OCI-LY7 (cell line): ENCODE measurements around the gene MACROD2. TPM values are rescaled to one million over a fixed set of nuclear protein-coding genes. Genes with fewer than 3 reads are reported as not detected.

Source experiments
- BruUV-seq: library from RNA; stranded (reverse); fragments of 400-500 nt; replicated peaks from 2 replicates; lab custom pipeline; 2021; lab: Mats Ljungman, UMichigan
- CTCF ChIA-PET: fragments of 300-600 bp; sonication (Branson Sonifier 250); formaldehyde crosslinking; loops from one replicate; lab custom pipeline; 2022; ENCODE audit warnings: antibody characterized with exemption; ENCODE audit not compliant: unreplicated experiment; lab: Charles Lee
- POLR2A ChIA-PET: fragments of 300-600 bp; sonication (Branson Sonifier 250); formaldehyde crosslinking; loops from one replicate; lab custom pipeline; 2022; ENCODE audit warnings: antibody characterized with exemption; lab: Charles Lee
- DNase-seq: peaks from one replicate; pipeline ENCODE4 v3.0.0-alpha.2; 2015; ENCODE audit warnings: low spot score
- H2AFZ ChIP-seq: fragments of 200-600 bp; sonication (generic), shearing (Covaris generic); 2 replicates; pipeline ENCODE4 v1.6.1; 2014; ENCODE audit warnings: mild to moderate bottlenecking, antibody characterized with exemption, low read length, moderate library complexity
- H3K27ac ChIP-seq: fragments of 200-600 bp; sonication (generic); 2 replicates; pipeline ENCODE4 v1.5.1; 2014; ENCODE audit warnings: mixed run types, low read depth, mild to moderate bottlenecking, moderate library complexity, low read length, inconsistent platforms; ENCODE audit not compliant: poor library complexity, severe bottlenecking
- H3K36me3 ChIP-seq: fragments of 200-600 bp; sonication (generic); 2 replicates; pipeline ENCODE4 v1.6.1; 2014; ENCODE audit warnings: mild to moderate bottlenecking, antibody characterized with exemption, low read length, moderate library complexity, mixed read lengths; ENCODE audit not compliant: insufficient read depth
- H3K4me1 ChIP-seq: fragments of 200-600 bp; sonication (generic); 2 replicates; pipeline ENCODE4 v1.5.1; 2014; ENCODE audit warnings: mild to moderate bottlenecking, low read length; ENCODE audit not compliant: insufficient read depth, poor library complexity, severe bottlenecking
- H3K4me2 ChIP-seq: fragments of 200-600 bp; sonication (generic); 2 replicates; pipeline ENCODE4 v1.6.1; 2014; ENCODE audit warnings: mild to moderate bottlenecking, low read length
- H3K4me3 ChIP-seq: fragments of 200-600 bp; sonication (generic); 2 replicates; pipeline ENCODE4 v1.5.1; 2014; ENCODE audit warnings: mild to moderate bottlenecking, low read depth, low read length; ENCODE audit not compliant: poor library complexity, severe bottlenecking
- H3K79me2 ChIP-seq: fragments of 200-600 bp; sonication (generic); 2 replicates; pipeline ENCODE4 v1.6.1; 2016; ENCODE audit warnings: low read depth, mild to moderate bottlenecking, low read length, moderate library complexity, mixed read lengths; ENCODE audit not compliant: insufficient read depth
- H3K9me2 ChIP-seq: fragments of 200-600 bp; sonication (generic); 2 replicates; pipeline ENCODE4 v1.6.1; 2016; ENCODE audit warnings: mild to moderate bottlenecking, low read length, mixed read lengths; ENCODE audit not compliant: insufficient read depth
- H3K9me3 ChIP-seq: fragments of 200-600 bp; sonication (generic); 2 replicates; pipeline ENCODE4 v1.6.1; 2014; ENCODE audit warnings: mild to moderate bottlenecking, mixed run types, low read length, mixed read lengths
- H4K20me1 ChIP-seq: fragments of 200-600 bp; sonication (generic); 2 replicates; pipeline ENCODE4 v1.6.1; 2014; ENCODE audit warnings: mild to moderate bottlenecking, antibody characterized with exemption, low read length, moderate library complexity, mixed read lengths; ENCODE audit not compliant: insufficient read depth
- EZH2phosphoT487 ChIP-seq: fragments of 200-600 bp; sonication (generic); IDR thresholded peaks from 2 replicates; pipeline ENCODE4 v1.6.1; 2018; ENCODE audit warnings: low read depth, borderline replicate concordance, mild to moderate bottlenecking, mixed run types, antibody characterized with exemption, low read length, moderate library complexity, mixed read lengths
- intact Hi-C: fragments of 100-400 bp; cut with micrococcal nuclease; formaldehyde crosslinking; loops from one replicate; pipeline ENCODE4 v1.10.0; 2022; ENCODE audit not compliant: unreplicated experiment
- total RNA-seq, 2 experiments: library from RNA; depleted of rRNA in 1 of 2; stranded (reverse); fragments of >200 nt in 1 of 2; shearing (Covaris generic) in 1 of 2; gene quantifications; 2 replicates each; pipeline ENCODE4 v1.2.3, GENCODE V29; 2014 to 2022
- TF ChIP-seq, protein P1 (sequence below): fragments of 200-600 bp; sonication (generic); conservative IDR thresholded peaks from 2 replicates; pipeline ENCODE4 v1.5.1; 2014; ENCODE audit warnings: mild to moderate bottlenecking, antibody characterized with exemption, low read length, moderate library complexity, mixed read lengths

The MACROD2 gene
- total RNA-seq, 2 experiments from 2014 or later = 0.09 to 4.5 TPM

DNA sequence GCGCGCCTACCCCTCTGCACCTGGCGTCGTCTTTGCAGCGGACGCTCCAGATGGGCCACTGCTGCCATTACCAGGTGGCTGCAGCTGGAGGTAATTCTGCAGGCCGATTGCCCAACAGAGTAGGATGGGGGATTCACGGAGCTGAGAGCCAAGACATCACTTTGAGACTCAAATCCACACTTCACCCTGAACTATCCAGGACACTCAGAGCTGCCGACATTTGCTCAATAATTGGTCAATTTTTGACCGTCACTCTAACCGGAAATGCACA lies 1037.0 kb downstream of the MACROD2 start:
- H3K9me2 ChIP-seq = no peaks in the 10 kb centered on the region
- H3K4me1 ChIP-seq = no peaks in the 10 kb centered on the region
- DNase-seq = no peak
- CTCF ChIA-PET = no interaction called here
- no peak overlapping the region for H2AFZ ChIP-seq
- H3K79me2 ChIP-seq = no peaks in the 10 kb centered on the region
- H4K20me1 ChIP-seq = no peaks in the 10 kb centered on the region
- no peak overlapping the region for H3K4me2 ChIP-seq
- no peak overlapping the region for H3K27ac ChIP-seq
- no peak overlapping the region for H3K4me3 ChIP-seq
- no peaks in the 10 kb centered on the region for H3K36me3 ChIP-seq
- BruUV-seq = no TSS peak
- POLR2A ChIA-PET = no interaction called here
- no peaks in the 10 kb centered on the region for H3K9me3 ChIP-seq
- no peak for TF ChIP-seq EZH2phosphoT487
- TF ChIP-seq, protein P1, sequence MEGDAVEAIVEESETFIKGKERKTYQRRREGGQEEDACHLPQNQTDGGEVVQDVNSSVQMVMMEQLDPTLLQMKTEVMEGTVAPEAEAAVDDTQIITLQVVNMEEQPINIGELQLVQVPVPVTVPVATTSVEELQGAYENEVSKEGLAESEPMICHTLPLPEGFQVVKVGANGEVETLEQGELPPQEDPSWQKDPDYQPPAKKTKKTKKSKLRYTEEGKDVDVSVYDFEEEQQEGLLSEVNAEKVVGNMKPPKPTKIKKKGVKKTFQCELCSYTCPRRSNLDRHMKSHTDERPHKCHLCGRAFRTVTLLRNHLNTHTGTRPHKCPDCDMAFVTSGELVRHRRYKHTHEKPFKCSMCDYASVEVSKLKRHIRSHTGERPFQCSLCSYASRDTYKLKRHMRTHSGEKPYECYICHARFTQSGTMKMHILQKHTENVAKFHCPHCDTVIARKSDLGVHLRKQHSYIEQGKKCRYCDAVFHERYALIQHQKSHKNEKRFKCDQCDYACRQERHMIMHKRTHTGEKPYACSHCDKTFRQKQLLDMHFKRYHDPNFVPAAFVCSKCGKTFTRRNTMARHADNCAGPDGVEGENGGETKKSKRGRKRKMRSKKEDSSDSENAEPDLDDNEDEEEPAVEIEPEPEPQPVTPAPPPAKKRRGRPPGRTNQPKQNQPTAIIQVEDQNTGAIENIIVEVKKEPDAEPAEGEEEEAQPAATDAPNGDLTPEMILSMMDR = no peak
- intact Hi-C loops = no loop called here

DNA sequence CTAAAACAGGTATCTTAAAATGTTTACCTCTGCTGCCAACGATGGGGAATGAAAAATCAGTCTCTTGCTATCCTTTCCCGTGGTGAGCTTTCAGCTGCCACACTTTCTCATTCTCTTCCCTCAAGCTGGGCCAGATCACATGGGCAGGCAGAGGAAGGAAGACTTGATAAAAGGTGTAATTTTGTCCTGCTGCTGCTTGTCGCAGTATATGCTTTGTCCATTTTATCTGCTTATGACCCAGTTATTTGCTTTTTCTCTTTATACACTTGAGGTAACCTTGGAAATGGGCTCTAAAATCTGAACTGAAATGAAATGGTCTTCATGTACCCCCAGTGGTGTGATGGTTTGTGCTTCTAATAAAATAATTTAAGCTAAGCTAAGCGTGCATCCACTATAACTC lies 1038.0 kb downstream of the MACROD2 start:
- no peak overlapping the region for H2AFZ ChIP-seq
- no peak for DNase-seq
- no peaks in the 10 kb centered on the region for H3K9me2 ChIP-seq
- H3K27ac ChIP-seq = no peak overlapping the region
- H3K4me3 ChIP-seq = no peak overlapping the region
- intact Hi-C loops = no loop called here
- H3K4me2 ChIP-seq = no peak overlapping the region
- H3K4me1 ChIP-seq = no peaks in the 10 kb centered on the region
- ChIA-PET POLR2A (interaction anchor here (0.5 kb wide), 1 partner anchor 1943 kb away, joined by 5 read pairs; no protein-coding TSS in a partner anchor), CTCF (no interaction called here)
- H3K36me3 ChIP-seq = no peaks in the 10 kb centered on the region
- no TSS peak for BruUV-seq
- H3K79me2 ChIP-seq = no peaks in the 10 kb centered on the region
- TF ChIP-seq EZH2phosphoT487 = no peak
- TF ChIP-seq, protein P1 = no peak
- H4K20me1 ChIP-seq = no peaks in the 10 kb centered on the region
- H3K9me3 ChIP-seq = no peaks in the 10 kb centered on the region

DNA sequence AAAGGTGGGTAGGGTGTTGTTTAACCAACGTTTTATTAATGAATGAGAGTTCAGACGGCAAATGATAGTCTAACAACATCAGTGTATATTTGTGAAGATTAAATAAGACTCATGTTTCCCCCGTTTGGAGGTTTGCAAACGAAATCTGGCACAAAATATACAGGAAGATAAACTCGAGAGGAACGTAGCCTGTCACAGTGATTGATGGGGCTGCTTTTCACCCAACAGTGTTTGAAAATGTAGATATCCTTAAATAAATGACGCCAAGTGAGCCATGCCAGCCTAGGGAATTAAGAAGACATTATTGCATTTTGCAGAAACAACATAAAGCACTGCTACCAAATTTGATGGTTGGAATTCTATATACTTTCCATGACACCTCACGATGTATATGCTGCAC lies 1038.6 kb downstream of the MACROD2 start:
- Histone ChIP-seq H3K9me2 (no peaks in the 10 kb centered on the region), H2AFZ (no peak overlapping the region), H3K27ac (no peak overlapping the region), H3K4me1 (no peaks in the 10 kb centered on the region), H4K20me1 (no peaks in the 10 kb centered on the region), H3K36me3 (no peaks in the 10 kb centered on the region), H3K79me2 (no peaks in the 10 kb centered on the region), H3K9me3 (no peaks in the 10 kb centered on the region), H3K4me3 (no peak overlapping the region), H3K4me2 (no peak overlapping the region)
- no peak for DNase-seq
- CTCF ChIA-PET = no interaction called here
- BruUV-seq = no TSS peak
- intact Hi-C loops = no loop called here
- POLR2A ChIA-PET = interaction anchor here (0.5 kb wide), 1 partner anchor 1943 kb away, joined by 5 read pairs; no protein-coding TSS in a partner anchor
- TF ChIP-seq, protein P1 = no peak
- no peak for TF ChIP-seq EZH2phosphoT487
